Esophagus muscularis mucosa (tissue), 3 donors: ENCODE results near the gene PSG5.

Experiments used
- EP300 ChIP-seq: sonication (generic); formaldehyde crosslinking; IDR thresholded peaks from one replicate; pipeline ENCODE4 v1.6.1; 2017; ENCODE audit warnings: antibody characterized with exemption
- TF ChIP-seq, protein P1 (sequence below), 3 experiments: fragments of 200-600 bp in 2 of 3; fragments of 450-650 bp in 1 of 3; sonication (generic) in 2 of 3; IDR thresholded peaks; one replicate each; pipeline ENCODE4 v1.5.1; 2017 to 2019; ENCODE audit warnings: antibody characterized with exemption in 3 of 3, mild to moderate bottlenecking in 2 of 3, moderate library complexity in 1 of 3

GRCh38 chr19:43152214-43152613 is 34.1 kb downstream of the PSG5 start:
- TF ChIP-seq, protein P1, sequence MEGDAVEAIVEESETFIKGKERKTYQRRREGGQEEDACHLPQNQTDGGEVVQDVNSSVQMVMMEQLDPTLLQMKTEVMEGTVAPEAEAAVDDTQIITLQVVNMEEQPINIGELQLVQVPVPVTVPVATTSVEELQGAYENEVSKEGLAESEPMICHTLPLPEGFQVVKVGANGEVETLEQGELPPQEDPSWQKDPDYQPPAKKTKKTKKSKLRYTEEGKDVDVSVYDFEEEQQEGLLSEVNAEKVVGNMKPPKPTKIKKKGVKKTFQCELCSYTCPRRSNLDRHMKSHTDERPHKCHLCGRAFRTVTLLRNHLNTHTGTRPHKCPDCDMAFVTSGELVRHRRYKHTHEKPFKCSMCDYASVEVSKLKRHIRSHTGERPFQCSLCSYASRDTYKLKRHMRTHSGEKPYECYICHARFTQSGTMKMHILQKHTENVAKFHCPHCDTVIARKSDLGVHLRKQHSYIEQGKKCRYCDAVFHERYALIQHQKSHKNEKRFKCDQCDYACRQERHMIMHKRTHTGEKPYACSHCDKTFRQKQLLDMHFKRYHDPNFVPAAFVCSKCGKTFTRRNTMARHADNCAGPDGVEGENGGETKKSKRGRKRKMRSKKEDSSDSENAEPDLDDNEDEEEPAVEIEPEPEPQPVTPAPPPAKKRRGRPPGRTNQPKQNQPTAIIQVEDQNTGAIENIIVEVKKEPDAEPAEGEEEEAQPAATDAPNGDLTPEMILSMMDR (IDR thresholded peaks at IDR 0.05): no peak
- no peak for TF ChIP-seq EP300
